ENCODE results near the gene PPP1R12A.

DNA sequence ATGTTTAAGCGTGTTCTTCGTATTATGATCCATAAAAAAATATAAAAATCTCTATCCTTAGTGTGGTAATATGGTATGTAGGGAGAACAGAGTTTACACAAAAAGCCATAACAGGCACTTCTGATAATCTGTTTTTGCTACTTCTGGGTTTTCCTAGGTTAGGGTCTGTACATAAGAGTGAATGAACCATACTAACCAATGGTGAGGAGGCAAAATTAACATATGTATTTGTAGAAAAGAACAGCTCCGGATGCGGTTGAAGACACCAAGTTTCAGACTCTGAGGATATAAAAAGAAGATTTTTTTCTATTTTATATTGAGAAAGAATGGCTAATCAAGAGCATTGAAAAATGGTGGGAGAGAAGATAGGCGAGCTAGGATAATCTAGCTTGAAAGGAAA, 40.2 kb upstream of the PPP1R12A start:
- TF ChIP-seq HDGF (IDR thresholded peaks at IDR 0.05; ENCODE audit: borderline replicate concordance) = no peak
- TF ChIP-seq LEF1 (IDR thresholded peaks at IDR 0.05; ENCODE audit: borderline replicate concordance) = no peak

All from HEK293T (cell line).